MM.1S (cell line): ENCODE results near the gene TUBGCP6.

Experiments
- DNase-seq: peaks from one replicate; pipeline ENCODE4 v3.0.0-alpha.2; 2015
- H2AFZ ChIP-seq: fragments of 300-600 bp; sonication (generic); 2 replicates; pipeline ENCODE4 v1.6.0; 2016; ENCODE audit warnings: antibody characterized with exemption, low read length
- H3F3A ChIP-seq: fragments of 300-600 bp; sonication (generic); 2 replicates; pipeline ENCODE4 v1.6.1; 2016; ENCODE audit warnings: mild to moderate bottlenecking, antibody characterized with exemption, low read length, moderate library complexity, mixed read lengths; ENCODE audit not compliant: insufficient read depth
- H3K27ac ChIP-seq: fragments of 300-600 bp; sonication (generic); 2 replicates; pipeline ENCODE4 v1.5.1; 2016; ENCODE audit warnings: mild to moderate bottlenecking, low read length
- H3K27me3 ChIP-seq: fragments of 300-600 bp; sonication (generic); replicated peaks from 2 replicates; pipeline ENCODE4 v1.6.0; 2016; ENCODE audit warnings: low read length; ENCODE audit not compliant: insufficient read depth
- H3K36me3 ChIP-seq: fragments of 300-600 bp; sonication (generic); replicated peaks from 2 replicates; pipeline ENCODE4 v1.6.1; 2016; ENCODE audit warnings: mild to moderate bottlenecking, low read length, mixed read lengths; ENCODE audit not compliant: insufficient read depth
- H3K4me1 ChIP-seq: fragments of 300-600 bp; sonication (generic); 2 replicates; pipeline ENCODE4 v1.6.1; 2016; ENCODE audit warnings: low read length, mixed read lengths
- H3K4me2 ChIP-seq: fragments of 300-600 bp; sonication (generic); 2 replicates; pipeline ENCODE4 v1.6.0; 2016; ENCODE audit warnings: low read depth, low read length
- H3K4me3 ChIP-seq: fragments of 300-600 bp; sonication (generic); 2 replicates; pipeline ENCODE4 v1.5.1; 2016; ENCODE audit warnings: low read length, mixed read lengths
- H3K79me2 ChIP-seq: fragments of 300-600 bp; sonication (generic); 2 replicates; pipeline ENCODE4 v1.6.1; 2016; ENCODE audit warnings: mixed run types, low read length, mixed read lengths
- H3K9ac ChIP-seq: fragments of 300-600 bp; sonication (generic); 2 replicates; pipeline ENCODE4 v1.6.1; 2016; ENCODE audit warnings: low read length, mixed read lengths
- H3K9me2 ChIP-seq: fragments of 300-600 bp; sonication (generic); replicated peaks from 2 replicates; pipeline ENCODE4 v1.6.1; 2016; ENCODE audit warnings: mild to moderate bottlenecking, low read length, mixed read lengths; ENCODE audit not compliant: insufficient read depth
- H3K9me3 ChIP-seq: fragments of 300-600 bp; sonication (generic); replicated peaks from 2 replicates; pipeline ENCODE4 v1.6.1; 2016; ENCODE audit warnings: mild to moderate bottlenecking, low read length, mixed read lengths; ENCODE audit not compliant: insufficient read depth
- H4K20me1 ChIP-seq: fragments of 300-600 bp; sonication (generic); 2 replicates; pipeline ENCODE4 v1.6.1; 2016; ENCODE audit warnings: mild to moderate bottlenecking, low read length, moderate library complexity, mixed read lengths; ENCODE audit not compliant: insufficient read depth
- EZH2 ChIP-seq: fragments of 300-600 bp; sonication (generic); optimal IDR thresholded peaks from 2 replicates; pipeline ENCODE3; 2017; ENCODE audit warnings: low read depth, mild to moderate bottlenecking, antibody characterized with exemption, low read length, mixed read lengths
- EZH2phosphoT487 ChIP-seq: fragments of 300-600 bp; sonication (generic); IDR thresholded peaks from 2 replicates; pipeline ENCODE4 v1.6.1; 2018; ENCODE audit warnings: antibody characterized with exemption, low read length
- TF ChIP-seq, protein P1 (sequence below): fragments of 300-600 bp; sonication (generic); IDR thresholded peaks from 2 replicates; pipeline ENCODE4 v1.5.1; 2016; ENCODE audit warnings: antibody characterized with exemption, low read length, mixed read lengths

The TUBGCP6 gene

DNA sequence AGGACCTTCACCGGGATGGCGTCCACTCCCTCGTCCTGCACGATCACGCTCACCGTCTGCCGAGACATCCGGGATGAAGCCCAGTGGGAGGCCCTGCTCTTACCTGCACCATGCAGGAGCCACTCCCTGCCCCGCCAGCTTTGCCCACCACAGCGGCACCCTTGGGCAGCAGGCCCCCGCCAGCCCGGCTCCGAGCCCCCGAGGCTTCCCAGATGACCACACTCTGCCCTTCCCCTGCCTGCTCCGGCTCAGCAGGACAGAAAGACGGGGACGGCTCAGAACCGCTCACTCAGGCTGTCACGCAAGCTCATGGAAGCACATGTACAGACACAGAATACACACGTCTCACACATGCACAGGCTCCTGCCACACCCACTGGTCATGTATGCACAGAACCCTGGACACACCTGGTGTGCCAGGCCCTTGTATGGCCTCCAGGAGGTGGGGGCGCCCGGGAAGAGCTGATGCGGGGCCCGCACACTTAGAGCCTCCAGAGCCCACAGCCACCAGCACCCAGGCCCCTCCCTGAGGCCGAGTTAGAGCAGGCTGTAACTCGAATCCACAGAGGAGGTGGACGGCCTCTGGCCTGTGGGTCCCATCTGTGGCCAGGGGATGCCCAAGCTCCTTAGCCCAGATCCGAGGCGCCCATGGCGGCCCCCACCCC is 34.3 kb upstream of the TUBGCP6 start:
- no peaks in the 10 kb centered on the region for H3K36me3 ChIP-seq
- H2AFZ ChIP-seq = no peak overlapping the region
- H3K9me2 ChIP-seq = no peaks in the 10 kb centered on the region
- no peak overlapping the region for H3K9ac ChIP-seq
- DNase-seq = no peak
- H3K9me3 ChIP-seq = no peaks in the 10 kb centered on the region
- TF ChIP-seq, protein P1, sequence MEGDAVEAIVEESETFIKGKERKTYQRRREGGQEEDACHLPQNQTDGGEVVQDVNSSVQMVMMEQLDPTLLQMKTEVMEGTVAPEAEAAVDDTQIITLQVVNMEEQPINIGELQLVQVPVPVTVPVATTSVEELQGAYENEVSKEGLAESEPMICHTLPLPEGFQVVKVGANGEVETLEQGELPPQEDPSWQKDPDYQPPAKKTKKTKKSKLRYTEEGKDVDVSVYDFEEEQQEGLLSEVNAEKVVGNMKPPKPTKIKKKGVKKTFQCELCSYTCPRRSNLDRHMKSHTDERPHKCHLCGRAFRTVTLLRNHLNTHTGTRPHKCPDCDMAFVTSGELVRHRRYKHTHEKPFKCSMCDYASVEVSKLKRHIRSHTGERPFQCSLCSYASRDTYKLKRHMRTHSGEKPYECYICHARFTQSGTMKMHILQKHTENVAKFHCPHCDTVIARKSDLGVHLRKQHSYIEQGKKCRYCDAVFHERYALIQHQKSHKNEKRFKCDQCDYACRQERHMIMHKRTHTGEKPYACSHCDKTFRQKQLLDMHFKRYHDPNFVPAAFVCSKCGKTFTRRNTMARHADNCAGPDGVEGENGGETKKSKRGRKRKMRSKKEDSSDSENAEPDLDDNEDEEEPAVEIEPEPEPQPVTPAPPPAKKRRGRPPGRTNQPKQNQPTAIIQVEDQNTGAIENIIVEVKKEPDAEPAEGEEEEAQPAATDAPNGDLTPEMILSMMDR = no peak
- H4K20me1 ChIP-seq = no peaks in the 10 kb centered on the region
- 0 out of 2 replicates have a peak, but pooled peaks cover 7% of the 10 kb centered on the region for H3K4me1 ChIP-seq
- H3K79me2 ChIP-seq = no peaks in the 10 kb centered on the region
- H3K27me3 ChIP-seq = no peaks in the 10 kb centered on the region
- no peak overlapping the region for H3K4me2 ChIP-seq
- peaks cover 4% of the 10 kb centered on the region; the same call in 1 of the 2 replicates for H3F3A ChIP-seq
- H3K4me3 ChIP-seq = no peak overlapping the region
- no peak overlapping the region for H3K27ac ChIP-seq

DNA sequence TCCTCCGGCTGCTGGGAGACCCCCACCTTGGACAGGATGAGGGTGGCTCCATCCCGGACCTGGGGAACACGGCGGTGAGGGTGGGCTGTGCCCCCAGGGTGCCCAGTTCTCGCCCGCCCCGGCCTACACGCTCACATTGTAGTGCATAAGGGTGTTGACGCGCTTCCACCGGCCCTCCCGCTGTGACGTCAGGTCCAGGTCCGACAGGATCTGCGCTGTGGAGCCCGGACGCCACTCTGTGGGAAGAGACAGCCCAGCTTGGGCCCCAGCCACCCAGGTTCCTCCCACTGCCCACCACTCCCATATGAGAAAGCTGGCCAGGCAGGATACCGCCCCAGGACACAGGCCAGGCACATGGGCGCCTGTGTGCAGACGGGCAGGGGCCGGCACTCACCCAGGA is 33.6 kb upstream of the TUBGCP6 start:
- Histone ChIP-seq H3K27me3 (no peaks in the 10 kb centered on the region), H3K9me2 (no peaks in the 10 kb centered on the region), H3K4me2 (no peak overlapping the region), H3K36me3 (no peaks in the 10 kb centered on the region), H3K79me2 (no peaks in the 10 kb centered on the region), H3K9me3 (no peaks in the 10 kb centered on the region), H3F3A (peaks cover 4% of the 10 kb centered on the region; the same call in 1 of the 2 replicates), H3K9ac (no peak overlapping the region), H3K27ac (no peak overlapping the region), H4K20me1 (no peaks in the 10 kb centered on the region), H3K4me1 (0 out of 2 replicates have a peak, but pooled peaks cover 7% of the 10 kb centered on the region), H3K4me3 (no peak overlapping the region), H2AFZ (no peak overlapping the region)
- no peak for TF ChIP-seq EZH2
- TF ChIP-seq, protein P1 = no peak
- DNase-seq = no peak

DNA sequence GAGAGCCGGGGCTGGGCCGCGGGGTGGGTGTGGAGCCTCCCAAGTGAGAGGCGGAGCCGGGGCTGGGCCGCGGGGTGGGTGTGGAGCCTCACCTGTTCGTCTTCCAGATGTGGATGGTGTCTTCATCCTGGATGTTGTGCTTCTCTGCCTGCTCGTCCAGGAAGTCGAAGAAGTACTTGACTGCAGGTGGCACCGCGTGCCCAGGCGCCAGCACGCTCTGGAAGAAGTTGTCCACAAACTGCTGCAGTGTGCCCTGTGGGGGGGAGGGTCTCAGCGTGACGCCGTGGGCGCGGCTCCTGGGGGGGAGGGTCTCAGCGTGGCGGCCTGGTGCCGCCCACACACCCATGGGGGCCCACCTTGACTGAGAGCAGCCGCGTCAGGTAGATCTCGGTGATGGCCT is 32.9 kb upstream of the TUBGCP6 start:
- peaks cover 4% of the 10 kb centered on the region; the same call in 1 of the 2 replicates for H3F3A ChIP-seq
- 0 out of 2 replicates have a peak, but pooled peaks cover 7% of the 10 kb centered on the region for H3K4me1 ChIP-seq
- no peaks in the 10 kb centered on the region for H3K36me3 ChIP-seq

More for the DNA sequence above, 32.9 kb upstream of the TUBGCP6 start:
- H3K27ac ChIP-seq = no peak overlapping the region
- H3K9me3 ChIP-seq = no peaks in the 10 kb centered on the region
- no peak for DNase-seq
- no peaks in the 10 kb centered on the region for H3K9me2 ChIP-seq
- no peak overlapping the region for H3K4me3 ChIP-seq
- no peaks in the 10 kb centered on the region for H3K79me2 ChIP-seq
- no peak overlapping the region for H2AFZ ChIP-seq
- H3K27me3 ChIP-seq = peaks cover 1% of the 10 kb centered on the region; the same call in 1 of the 2 replicates
- no peak overlapping the region for H3K4me2 ChIP-seq
- no peak overlapping the region for H3K9ac ChIP-seq
- no peaks in the 10 kb centered on the region for H4K20me1 ChIP-seq
- TF ChIP-seq, protein P1 = no peak
- TF ChIP-seq EZH2phosphoT487 (no peak), EZH2 (no peak)
